ENCODE data around the gene GSK3A. TPM values are rescaled to one million over a fixed set of nuclear protein-coding genes. Genes with fewer than 3 reads are reported as not detected.

The GSK3A gene
- total and polyA plus RNA-seq, 9 of the 15 experiments (the other 6 are each of a cell fraction or from before 2014, with no cell fraction given), result 0.62 to 90.7 (median 33.3) TPM

GRCh38 chr19:42269478-42270345 lies 27.3 kb upstream of the GSK3A start (continued):
- 0 out of 2 replicates have a peak, but pooled peaks have one; percentile 36 for TF ChIP-seq SP1 (CRISPR knock-in tag; IDR thresholded peaks at IDR 0.05)
- TF ChIP-seq GTF3C2 (IDR thresholded peaks at IDR 0.05; ENCODE audit: borderline replicate concordance, extremely low read depth, insufficient read length), result no peak
- TF ChIP-seq ZNF24 (IDR thresholded peaks at IDR 0.05), result no peak
- TF ChIP-seq RNF219 (CRISPR knock-in tag; IDR thresholded peaks at IDR 0.05), result no peak
- no peak for TF ChIP-seq CBFA2T2 (conservative IDR thresholded peaks at IDR 0.05)
- TF ChIP-seq E2F3 (CRISPR knock-in tag; IDR thresholded peaks at IDR 0.05), result no peak
- TF ChIP-seq GABPB1 (CRISPR knock-in tag; IDR thresholded peaks at IDR 0.05), result no peak
- TF ChIP-seq TCF7L2 (IDR thresholded peaks at IDR 0.05; ENCODE audit: low read depth, low read length), result no peak
- no peak for TF ChIP-seq ZNF780A (CRISPR knock-in tag; IDR thresholded peaks at IDR 0.05)
- 0 out of 2 replicates have a peak, but pooled peaks have one; percentile 77 for TF ChIP-seq HDGF (IDR thresholded peaks at IDR 0.05)
- no peak for TF ChIP-seq ZNF318 (IDR thresholded peaks at IDR 0.05; ENCODE audit: borderline replicate concordance in 1 of 2, low read depth in 1 of 2)
- no peak for TF ChIP-seq TOE1 (IDR thresholded peaks at IDR 0.05; ENCODE audit: borderline replicate concordance)
- no peak for TF ChIP-seq TOE1 (CRISPR knock-in tag; IDR thresholded peaks at IDR 0.05; ENCODE audit: borderline replicate concordance, low read depth)
- 0 out of 4 replicates have a peak, but pooled peaks of 1 of the 2 experiments have one; percentile 40 for TF ChIP-seq ARNT (IDR thresholded peaks at IDR 0.05)
